Lung microvascular endothelial cell (primary cell): ENCODE measurements around the gene SCAF4. TPM values are rescaled to one million over a fixed set of nuclear protein-coding genes. Genes with fewer than 3 reads are reported as not detected.
"Not testable (repeated sequence)": the region's sequence is repeated elsewhere in the genome, so short reads cannot be mapped to it uniquely, and the experiment has no call there.

ENCODE experiments used
- DNase-seq, 2 donors: peaks; one replicate each; pipeline versions ENCODE4 v3.0.0 to v3.0.0-alpha.2; 2010; ENCODE audit warnings: low read depth in 2 of 2
- total RNA-seq: library from RNA; depleted of rRNA; stranded (reverse); fragments of >200 nt; gene quantifications from 2 replicates; pipeline ENCODE4 v1.2.1, GENCODE V29; 2014

SCAF4 gene
- total RNA-seq, 1 donor from 2014 or later = 4.0 TPM

- DNase-seq = no peak
Measured at GRCh38 chr21:31650930-31651329, 81.0 kb downstream of the SCAF4 start.

GRCh38 chr21:31647650-31648049, 84.3 kb downstream of the SCAF4 start:
- no peak for DNase-seq

- no peak for DNase-seq
Measured at GRCh38 chr21:31644643-31645042, 87.3 kb downstream of the SCAF4 start.

GRCh38 chr21:31641416-31641922, 90.4 kb downstream of the SCAF4 start:
- no peak for DNase-seq

- no peak for DNase-seq
Measured at GRCh38 chr21:31636874-31637273, 95.0 kb downstream of the SCAF4 start.

- DNase-seq = no peak
Measured at GRCh38 chr21:31634993-31635392, 96.9 kb downstream of the SCAF4 start.

- not testable (repeated sequence) for DNase-seq
Measured at GRCh38 chr21:31631881-31632280, 100.0 kb downstream of the SCAF4 start.

- DNase-seq = peak; percentile 77 to 95
Measured at GRCh38 chr21:31629972-31630711, 101.8 kb downstream of the SCAF4 start.

- DNase-seq = no peak
Measured at GRCh38 chr21:31624961-31625491, 106.9 kb downstream of the SCAF4 start.

GRCh38 chr21:31624181-31624580, 107.7 kb downstream of the SCAF4 start:
- no peak for DNase-seq

- peak in 1 of 2 donors; percentile 9 for DNase-seq
Measured at GRCh38 chr21:31623664-31624063, 108.3 kb downstream of the SCAF4 start.

GRCh38 chr21:31622397-31622796, 109.5 kb downstream of the SCAF4 start:
- DNase-seq = no peak

Other genes starting within 250 kb of the SCAF4 start
- gene SOD1, start 72.4 kb downstream of the SCAF4 start, total RNA-seq = 153 and 169 TPM in 2 replicates
- gene HUNK, start 140.9 kb upstream of the SCAF4 start, total RNA-seq = under 0.01 TPM in 2 replicates